Skeletal muscle tissue (tissue), 4 donors: ENCODE data around the gene NPHS1. TPM values are rescaled to one million over a fixed set of nuclear protein-coding genes. Genes with fewer than 3 reads are reported as not detected.
"Not testable (repeated sequence)": the region's sequence is repeated elsewhere in the genome, so short reads cannot be mapped to it uniquely, and the experiment has no call there.

Experiments
- H3K27ac ChIP-seq: one replicate; pipeline ENCODE4 v1.7.0; 2013; ENCODE audit warnings: mild to moderate bottlenecking, low read depth, low read length, inconsistent platforms
- H3K27me3 ChIP-seq, 3 donors: one replicate each; pipeline ENCODE4 v1.7.0; 2013; ENCODE audit warnings: low read length in 3 of 3; ENCODE audit not compliant: control insufficient read depth in 3 of 3, insufficient read depth in 3 of 3
- H3K36me3 ChIP-seq, 3 donors: one replicate each; pipeline ENCODE4 v1.7.0; 2013; ENCODE audit warnings: low read length in 3 of 3; ENCODE audit not compliant: control insufficient read depth in 3 of 3, insufficient read depth in 3 of 3
- H3K4me1 ChIP-seq, 3 donors: one replicate each; pipeline ENCODE4 v1.7.0; 2013; ENCODE audit warnings: low read length in 3 of 3, mild to moderate bottlenecking in 3 of 3; ENCODE audit not compliant: control insufficient read depth in 3 of 3, insufficient read depth in 3 of 3
- H3K4me3 ChIP-seq, 3 donors: one replicate each; pipeline ENCODE4 v1.7.0; 2013; ENCODE audit warnings: low read length in 3 of 3
- H3K9ac ChIP-seq, 3 donors: one replicate each; pipeline ENCODE4 v1.7.0; 2013; ENCODE audit warnings: low read length in 3 of 3, mild to moderate bottlenecking in 3 of 3, moderate library complexity in 2 of 3, low read depth in 1 of 3
- H3K9me3 ChIP-seq, 3 donors: one replicate each; pipeline ENCODE4 v1.7.0; 2013; ENCODE audit warnings: low read length in 3 of 3; ENCODE audit not compliant: control insufficient read depth in 3 of 3
- total RNA-seq: library from RNA; depleted of rRNA; stranded (reverse); fragments of >200 nt; gene quantifications from one replicate; pipeline ENCODE4 v1.2.3, GENCODE V29; 2014
- donor health status: Osteomylitis.

The NPHS1 gene
- total RNA-seq, 1 donor from 2014 or later = under 0.01 TPM

- H3K36me3 ChIP-seq = no peaks in the 10 kb centered on the region
- H3K27me3 ChIP-seq = peaks cover 0 to 3% (median 3%) of the 10 kb centered on the region in 3 donors
- H3K4me3 ChIP-seq = no peak overlapping the region
- H3K9ac ChIP-seq = no peak overlapping the region
- H3K9me3 ChIP-seq = no peaks in the 10 kb centered on the region
- H3K4me1 ChIP-seq = no peaks in the 10 kb centered on the region
- no peak overlapping the region for H3K27ac ChIP-seq
Measured at GRCh38 chr19:35805526-35806102, 46.7 kb downstream of the NPHS1 start.

DNA sequence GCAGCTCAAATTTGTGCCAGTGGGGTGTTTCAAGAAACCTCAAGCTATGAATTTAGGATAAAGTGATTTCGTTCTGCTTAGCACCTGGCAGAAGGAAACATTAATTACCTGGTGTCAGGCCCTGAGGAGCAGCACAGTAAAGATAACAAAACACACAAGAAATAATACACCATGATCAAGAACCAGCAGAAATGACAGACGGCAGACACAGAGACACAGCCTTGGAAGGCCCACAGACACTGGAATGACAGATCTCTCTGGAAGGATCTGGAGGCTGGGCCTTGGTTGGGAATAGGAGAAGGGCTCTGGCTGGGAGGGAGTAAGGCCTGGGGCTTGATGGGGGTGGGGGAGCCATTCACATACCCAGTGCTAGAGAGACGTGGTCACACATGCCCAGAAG is 50.5 kb downstream of the NPHS1 start:
- Histone ChIP-seq H3K27me3 (peaks cover 15 to 23% (median 23%) of the 10 kb centered on the region in 3 donors), H3K9me3 (no peaks in the 10 kb centered on the region), H3K4me1 (no peaks in the 10 kb centered on the region), H3K9ac (no peak overlapping the region), H3K27ac (no peak overlapping the region), H3K4me3 (no peak overlapping the region), H3K36me3 (no peaks in the 10 kb centered on the region)

- Histone ChIP-seq H3K4me1 (no peaks in the 10 kb centered on the region), H3K27me3 (peaks cover 20 to 33% (median 29%) of the 10 kb centered on the region in 3 donors), H3K9me3 (no peaks in the 10 kb centered on the region), H3K9ac (no peak overlapping the region), H3K4me3 (no peak overlapping the region), H3K27ac (no peak overlapping the region), H3K36me3 (no peaks in the 10 kb centered on the region)
Measured at GRCh38 chr19:35797663-35798062, 54.6 kb downstream of the NPHS1 start.

- H3K27ac ChIP-seq = no peak overlapping the region
- no peak overlapping the region for H3K9ac ChIP-seq
- no peaks in the 10 kb centered on the region for H3K36me3 ChIP-seq
- peaks cover 20 to 30% (median 29%) of the 10 kb centered on the region in 3 donors for H3K27me3 ChIP-seq
- H3K4me3 ChIP-seq = no peak overlapping the region
- no peaks in the 10 kb centered on the region for H3K4me1 ChIP-seq
- no peaks in the 10 kb centered on the region for H3K9me3 ChIP-seq
Measured at GRCh38 chr19:35796645-35797542, 55.4 kb downstream of the NPHS1 start.

DNA sequence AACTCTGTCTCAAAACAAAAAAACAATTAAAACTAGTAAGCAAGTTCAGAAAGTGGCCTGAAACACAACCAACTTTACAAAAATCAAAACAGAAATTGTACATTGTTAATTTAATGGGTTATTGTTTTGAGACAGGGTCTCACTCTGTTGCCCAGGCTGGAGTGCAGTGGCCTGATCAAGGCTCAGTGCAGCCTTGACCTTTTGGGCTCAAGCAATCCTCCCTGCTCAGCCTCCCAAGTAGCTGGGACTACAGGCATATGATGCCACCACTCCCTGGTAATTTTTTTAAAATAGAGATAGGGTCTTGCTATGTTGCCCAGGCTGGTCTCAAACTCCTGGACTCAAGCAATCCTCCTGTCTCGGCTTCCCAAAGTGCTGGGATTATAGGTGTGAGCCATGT is 56.7 kb downstream of the NPHS1 start:
- not testable (repeated sequence) for H3K9ac ChIP-seq, H3K27ac ChIP-seq, H3K36me3 ChIP-seq, H3K9me3 ChIP-seq, H3K4me3 ChIP-seq, H3K4me1 ChIP-seq
- peaks cover 20 to 30% (median 29%) of the 10 kb centered on the region in 3 donors for H3K27me3 ChIP-seq

- no peaks in the 10 kb centered on the region for H3K9me3 ChIP-seq
- no peaks in the 10 kb centered on the region for H3K4me1 ChIP-seq
- H3K27ac ChIP-seq = no peak overlapping the region
- no peak overlapping the region for H3K9ac ChIP-seq
- H3K27me3 ChIP-seq = peaks cover 15 to 22% (median 20%) of the 10 kb centered on the region in 3 donors
- H3K36me3 ChIP-seq = no peaks in the 10 kb centered on the region
- H3K4me3 ChIP-seq = no peak overlapping the region
Measured at GRCh38 chr19:35793381-35794165, 58.7 kb downstream of the NPHS1 start.

DNA sequence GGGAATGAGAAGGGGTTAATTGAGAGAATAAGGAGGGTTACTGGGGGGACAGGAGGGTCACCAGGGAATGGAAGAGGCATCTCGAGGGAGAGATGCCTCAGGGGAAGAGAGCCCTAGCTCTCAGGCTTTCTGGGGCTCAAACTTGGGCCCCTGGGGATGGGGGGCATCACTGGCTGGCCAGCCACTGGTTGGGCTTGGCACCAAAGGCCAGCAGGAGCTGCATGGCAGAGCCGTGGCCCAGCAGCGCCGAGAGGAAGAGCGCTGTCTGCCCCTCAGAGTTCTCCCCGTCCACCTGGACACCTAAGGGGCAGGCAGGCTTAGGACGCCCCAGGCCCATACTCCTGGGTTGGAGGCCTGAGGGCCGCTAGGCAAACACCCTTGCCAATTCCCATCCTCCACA is 59.4 kb downstream of the NPHS1 start:
- no peaks in the 10 kb centered on the region for H3K9me3 ChIP-seq
- peaks cover 14 to 19% (median 17%) of the 10 kb centered on the region in 3 donors for H3K27me3 ChIP-seq
- no peaks in the 10 kb centered on the region for H3K36me3 ChIP-seq
- no peak overlapping the region for H3K4me3 ChIP-seq
- no peak overlapping the region for H3K27ac ChIP-seq
- H3K9ac ChIP-seq = no peak overlapping the region
- no peaks in the 10 kb centered on the region for H3K4me1 ChIP-seq

DNA sequence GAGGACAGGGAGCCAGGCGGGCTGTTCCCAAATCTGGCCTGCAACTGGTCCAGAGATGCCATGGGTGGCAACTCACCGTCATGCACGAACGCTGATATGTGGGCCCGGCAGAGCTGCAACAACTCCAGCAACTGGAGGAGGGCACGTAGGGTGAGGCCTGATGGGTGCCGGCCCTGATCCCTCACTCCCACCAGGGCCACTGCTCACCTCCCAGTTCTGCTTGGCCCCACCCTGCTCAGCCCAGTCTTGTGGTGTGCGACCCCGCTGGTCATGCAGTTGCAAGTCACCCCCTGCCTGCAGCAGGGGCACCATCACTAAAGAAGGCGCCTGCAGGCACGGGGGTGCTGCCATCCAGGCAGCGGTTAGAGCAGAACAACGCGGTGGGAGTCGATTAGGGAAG is 60.0 kb downstream of the NPHS1 start:
- Histone ChIP-seq H3K9me3 (no peaks in the 10 kb centered on the region), H3K27me3 (peaks cover 10 to 15% (median 13%) of the 10 kb centered on the region in 3 donors), H3K4me3 (no peak overlapping the region), H3K4me1 (no peaks in the 10 kb centered on the region), H3K36me3 (no peaks in the 10 kb centered on the region), H3K9ac (no peak overlapping the region), H3K27ac (no peak overlapping the region)

DNA sequence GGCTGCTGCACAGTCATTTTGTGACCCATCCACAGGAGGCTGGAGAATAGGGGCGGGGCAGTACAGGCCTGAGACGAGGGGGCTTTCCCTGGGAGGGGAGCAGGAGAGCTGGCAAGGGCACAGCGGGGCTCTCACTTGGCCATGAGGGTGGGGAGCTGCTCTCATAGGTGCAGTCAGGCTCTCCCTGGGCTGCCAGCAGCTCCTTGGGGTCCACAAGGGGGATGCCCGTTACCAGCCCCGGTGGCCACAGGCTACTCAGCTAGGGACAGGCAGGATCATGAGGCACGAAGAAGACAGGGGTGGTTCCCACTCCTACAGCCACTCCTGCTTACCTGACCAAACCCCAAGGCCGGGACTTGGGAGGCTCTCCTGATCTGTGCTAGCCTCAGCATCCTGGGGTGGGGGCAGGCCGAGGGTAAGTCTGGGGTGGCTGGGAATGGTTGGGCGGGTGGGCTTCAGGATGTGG is 60.5 kb downstream of the NPHS1 start:
- H3K4me3 ChIP-seq = no peak overlapping the region
- no peak overlapping the region for H3K9ac ChIP-seq
- H3K36me3 ChIP-seq = no peaks in the 10 kb centered on the region
- no peaks in the 10 kb centered on the region for H3K4me1 ChIP-seq
- peaks cover 5 to 11% (median 9%) of the 10 kb centered on the region in 3 donors for H3K27me3 ChIP-seq
- no peak overlapping the region for H3K27ac ChIP-seq
- H3K9me3 ChIP-seq = no peaks in the 10 kb centered on the region
